GM06990 (cell line): ENCODE data around the gene MVP.

Experiments
- DNase-seq: peaks from one replicate; pipeline ENCODE4 v3.0.0-alpha.2; 2011; ENCODE audit not compliant: insufficient read length; ENCODE audit errors: extremely low read depth
- H3K27me3 ChIP-seq: replicated peaks from 2 replicates; pipeline ENCODE4 v1.6.0; 2011; ENCODE audit warnings: low read length; ENCODE audit not compliant: control insufficient read depth, insufficient read depth
- H3K36me3 ChIP-seq: 2 replicates; pipeline ENCODE4 v1.5.1; 2011; ENCODE audit warnings: low read length; ENCODE audit not compliant: control insufficient read depth, insufficient read depth
- H3K4me3 ChIP-seq: replicated peaks from 2 replicates; pipeline ENCODE4 v1.5.1; 2011; ENCODE audit warnings: low read depth, mild to moderate bottlenecking, control low read depth, low read length
- CTCF ChIP-seq: IDR thresholded peaks from 2 replicates; pipeline ENCODE4 v1.5.1; 2011; ENCODE audit warnings: low read length, control low read depth, mild to moderate bottlenecking, inconsistent platforms; ENCODE audit not compliant: insufficient read depth, poor library complexity, severe bottlenecking

MVP gene

GRCh38 chr16:29860218-29860617, 40.0 kb downstream of the MVP start:
- no peak for DNase-seq
- TF ChIP-seq CTCF, result no peak
- Histone ChIP-seq H3K27me3 (no peaks in the 10 kb centered on the region), H3K36me3 (peaks cover 8% of the 10 kb centered on the region), H3K4me3 (no peak overlapping the region)

GRCh38 chr16:29862383-29862883, 42.2 kb downstream of the MVP start:
- H3K36me3 ChIP-seq, result peaks cover 8% of the 10 kb centered on the region
- H3K4me3 ChIP-seq, result peak overlapping the region; percentile 91
- H3K27me3 ChIP-seq, result no peaks in the 10 kb centered on the region
- no peak for DNase-seq
- no peak for TF ChIP-seq CTCF

GRCh38 chr16:29862884-29863668, 42.8 kb downstream of the MVP start, which contains the start of gene CDIPT:
Gene CDIPT, minus strand, starts transcription at chr16:29863226. Its CDS starts 369 bp downstream, at chr16:29862857.
- Histone ChIP-seq H3K27me3 (no peaks in the 10 kb centered on the region; the same call in 1 of the 2 replicates), H3K36me3 (peaks cover 8% of the 10 kb centered on the region), H3K4me3 (peak within 1 kb of the TSS; percentile 91)
- DNase-seq, result peak; percentile 85
- peak; percentile 89 for TF ChIP-seq CTCF

- TF ChIP-seq CTCF, result no peak
- Histone ChIP-seq H3K27me3 (no peaks in the 10 kb centered on the region; the same call in 1 of the 2 replicates), H3K4me3 (no peak overlapping the region; the same call in 1 of the 2 replicates), H3K36me3 (peaks cover 6% of the 10 kb centered on the region)
- no peak for DNase-seq
Measured at GRCh38 chr16:29863669-29863984, 43.4 kb downstream of the MVP start.

GRCh38 chr16:29864205-29864604, 43.9 kb downstream of the MVP start:
- no peaks in the 10 kb centered on the region; the same call in 1 of the 2 replicates for H3K27me3 ChIP-seq
- no peak for DNase-seq
- TF ChIP-seq CTCF, result no peak
- no peak overlapping the region for H3K4me3 ChIP-seq
- H3K36me3 ChIP-seq, result peaks cover 2% of the 10 kb centered on the region; the same call in 1 of the 2 replicates
